ENCODE measurements around the gene TES.

Gene TES

GRCh38 chr7:116171094-116171493 lies 39.2 kb upstream of the TES start:
- TF ChIP-seq FOXP2 (optimal IDR thresholded peaks at IDR 0.05; ENCODE audit: borderline replicate concordance, extremely low read depth, extremely low read length, insufficient read depth) (no peak), REST (IDR thresholded peaks at IDR 0.05; ENCODE audit: insufficient read depth in 1 of 2, low read depth in 2 of 2, low read length in 2 of 2) (no peak), TAF1 (IDR thresholded peaks at IDR 0.05; ENCODE audit: borderline replicate concordance, insufficient read depth, low read length) (no peak), SIN3A (IDR thresholded peaks at IDR 0.05; ENCODE audit: borderline replicate concordance, insufficient read depth, low read length) (no peak), POLR2AphosphoS5 (IDR thresholded peaks at IDR 0.05; ENCODE audit: low read depth, low read length) (no peak)

- TF ChIP-seq REST (IDR thresholded peaks at IDR 0.05; ENCODE audit: insufficient read depth in 1 of 2, low read depth in 2 of 2, low read length in 2 of 2): no peak
- no peak for TF ChIP-seq TAF1 (IDR thresholded peaks at IDR 0.05; ENCODE audit: borderline replicate concordance, insufficient read depth, low read length)
- TF ChIP-seq SIN3A (IDR thresholded peaks at IDR 0.05; ENCODE audit: borderline replicate concordance, insufficient read depth, low read length): no peak
- no peak for TF ChIP-seq POLR2AphosphoS5 (IDR thresholded peaks at IDR 0.05; ENCODE audit: low read depth, low read length)
Measured at GRCh38 chr7:116172353-116172752, 38.0 kb upstream of the TES start.

GRCh38 chr7:116173051-116174028 lies 37.0 kb upstream of the TES start:
- TF ChIP-seq POLR2AphosphoS5 (IDR thresholded peaks at IDR 0.05; ENCODE audit: low read depth, low read length) (no peak), SIN3A (IDR thresholded peaks at IDR 0.05; ENCODE audit: borderline replicate concordance, insufficient read depth, low read length) (no peak), REST (IDR thresholded peaks at IDR 0.05; ENCODE audit: insufficient read depth in 1 of 2, low read depth in 2 of 2, low read length in 2 of 2) (no peak), TAF1 (IDR thresholded peaks at IDR 0.05; ENCODE audit: borderline replicate concordance, insufficient read depth, low read length) (no peak), FOXP2 (optimal IDR thresholded peaks at IDR 0.05; ENCODE audit: borderline replicate concordance, extremely low read depth, extremely low read length, insufficient read depth) (no peak)

GRCh38 chr7:116176226-116176625 lies 34.1 kb upstream of the TES start:
- TF ChIP-seq FOXP2 (optimal IDR thresholded peaks at IDR 0.05; ENCODE audit: borderline replicate concordance, extremely low read depth, extremely low read length, insufficient read depth) (no peak), POLR2AphosphoS5 (IDR thresholded peaks at IDR 0.05; ENCODE audit: low read depth, low read length) (no peak), SIN3A (IDR thresholded peaks at IDR 0.05; ENCODE audit: borderline replicate concordance, insufficient read depth, low read length) (no peak), REST (IDR thresholded peaks at IDR 0.05; ENCODE audit: insufficient read depth in 1 of 2, low read depth in 2 of 2, low read length in 2 of 2) (no peak)
